Subcutaneous abdominal adipose tissue (tissue), 5 donors: ENCODE results near the gene PCDHA13.
"Not testable (repeated sequence)": the region's sequence is repeated elsewhere in the genome, so short reads cannot be mapped to it uniquely, and the experiment has no call there.

Source experiments
- H3K27ac ChIP-seq: one replicate; pipeline ENCODE4 v1.7.0; 2013; ENCODE audit warnings: low read depth, mild to moderate bottlenecking, inconsistent platforms, low read length, moderate library complexity
- H3K27me3 ChIP-seq, 5 donors: one replicate each; pipeline ENCODE4 v1.7.0; 2013; ENCODE audit warnings: low read length in 5 of 5, inconsistent platforms in 1 of 5; ENCODE audit not compliant: control insufficient read depth in 5 of 5, insufficient read depth in 4 of 5
- H3K36me3 ChIP-seq, 5 donors: one replicate each; pipeline ENCODE4 v1.7.0; 2013; ENCODE audit warnings: low read length in 5 of 5; ENCODE audit not compliant: control insufficient read depth in 5 of 5, insufficient read depth in 5 of 5
- H3K4me1 ChIP-seq, 5 donors: one replicate each; pipeline ENCODE4 v1.7.0; 2013; ENCODE audit warnings: low read length in 5 of 5, mild to moderate bottlenecking in 3 of 5, moderate library complexity in 1 of 5; ENCODE audit not compliant: control insufficient read depth in 5 of 5, insufficient read depth in 5 of 5
- H3K4me3 ChIP-seq, 5 donors: one replicate each; pipeline ENCODE4 v1.7.0; 2013; ENCODE audit warnings: low read length in 5 of 5, low read depth in 1 of 5
- H3K9ac ChIP-seq, 5 donors: one replicate each; pipeline ENCODE4 v1.7.0; 2013; ENCODE audit warnings: low read length in 5 of 5, mild to moderate bottlenecking in 4 of 5, moderate library complexity in 3 of 5
- H3K9me3 ChIP-seq, 5 donors: one replicate each; pipeline ENCODE4 v1.7.0; 2013; ENCODE audit warnings: low read length in 5 of 5; ENCODE audit not compliant: control insufficient read depth in 5 of 5
- donor health status: healthy.
- donor health status: healthy.
- donor health status: healthy.
- donor health status: healthy.
- donor health status: healthy.

PCDHA13 gene, protein sequence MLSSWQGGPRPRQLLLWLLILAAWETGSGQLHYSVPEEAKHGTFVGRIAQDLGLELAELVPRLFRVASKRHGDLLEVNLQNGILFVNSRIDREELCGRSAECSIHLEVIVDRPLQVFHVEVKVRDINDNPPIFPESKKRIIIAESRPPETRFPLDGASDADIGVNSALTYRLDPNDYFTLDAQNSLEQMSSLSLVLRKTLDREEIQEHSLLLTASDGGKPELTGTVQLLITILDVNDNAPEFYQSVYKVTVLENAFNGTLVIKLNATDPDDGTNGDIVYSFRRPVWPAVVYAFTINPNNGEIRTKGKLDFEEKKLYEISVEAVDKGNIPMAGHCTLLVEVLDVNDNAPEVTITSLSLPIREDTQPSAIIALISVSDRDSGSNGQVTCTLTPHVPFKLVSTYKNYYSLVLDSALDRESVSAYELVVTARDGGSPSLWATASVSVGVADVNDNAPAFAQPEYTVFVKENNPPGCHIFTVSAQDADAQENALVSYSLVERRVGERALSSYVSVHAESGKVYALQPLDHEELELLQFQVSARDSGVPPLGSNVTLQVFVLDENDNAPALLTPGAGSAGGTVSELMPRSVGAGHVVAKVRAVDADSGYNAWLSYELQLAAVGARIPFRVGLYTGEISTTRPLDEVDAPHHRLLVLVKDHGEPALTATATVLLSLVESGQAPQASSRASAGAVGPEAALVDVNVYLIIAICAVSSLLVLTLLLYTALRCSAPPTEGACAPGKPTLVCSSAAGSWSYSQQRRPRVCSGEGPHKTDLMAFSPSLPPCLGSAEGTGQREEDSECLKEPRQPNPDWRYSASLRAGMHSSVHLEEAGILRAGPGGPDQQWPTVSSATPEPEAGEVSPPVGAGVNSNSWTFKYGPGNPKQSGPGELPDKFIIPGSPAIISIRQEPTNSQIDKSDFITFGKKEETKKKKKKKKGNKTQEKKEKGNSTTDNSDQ

DNA sequence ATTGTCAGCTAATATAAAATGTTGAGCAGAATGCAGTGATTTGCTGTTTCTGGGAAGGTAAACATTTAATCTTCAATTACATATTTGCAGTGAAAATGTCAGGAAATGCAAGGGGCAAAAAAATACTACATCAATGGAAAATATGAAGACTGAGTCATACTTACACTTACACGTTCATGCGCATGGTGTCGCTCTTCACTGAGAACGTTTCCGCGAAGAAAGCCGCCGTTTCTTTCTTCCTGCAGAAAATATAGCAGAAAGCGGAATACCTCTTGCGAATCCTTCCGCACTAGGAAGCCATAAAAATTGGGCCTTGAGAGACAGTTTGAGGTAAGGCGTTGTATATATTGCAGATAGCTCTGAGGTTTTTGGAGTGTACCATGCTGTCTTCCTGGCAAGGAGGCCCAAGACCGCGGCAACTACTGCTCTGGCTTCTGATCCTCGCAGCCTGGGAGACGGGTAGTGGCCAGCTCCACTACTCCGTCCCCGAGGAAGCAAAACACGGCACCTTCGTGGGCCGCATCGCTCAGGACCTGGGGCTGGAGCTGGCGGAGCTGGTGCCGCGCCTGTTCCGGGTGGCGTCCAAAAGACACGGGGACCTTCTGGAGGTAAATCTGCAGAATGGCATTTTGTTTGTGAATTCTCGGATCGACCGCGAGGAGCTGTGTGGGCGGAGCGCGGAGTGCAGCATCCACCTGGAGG is at the start of gene PCDHA13:
TSS of gene PCDHA13 (plus strand) at position 236 of the 702 bp plus-strand sequence. CDS start at position 381, 145 bp downstream.
- no peaks in the 10 kb centered on the region for H3K36me3 ChIP-seq

DNA sequence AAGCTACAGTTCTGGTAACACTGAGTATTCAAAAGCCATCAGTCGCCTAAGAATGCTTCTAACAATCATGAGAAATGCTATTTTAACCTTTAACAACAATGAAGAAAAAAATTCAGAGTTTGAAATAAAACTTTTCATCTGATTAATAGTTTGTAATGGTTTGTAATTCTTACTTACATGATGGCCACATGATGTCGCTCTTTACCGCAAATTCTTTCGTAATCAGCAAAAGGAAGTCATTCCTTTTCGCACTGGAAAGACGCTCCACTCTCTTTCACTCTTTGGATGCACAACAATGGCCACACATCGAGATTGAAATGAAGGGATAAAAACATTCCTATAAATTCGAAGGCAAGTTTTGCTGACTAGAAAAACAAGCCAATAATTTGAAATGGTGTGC is 47.9 kb upstream of the PCDHA13 start, which contains the start of gene PCDHA7:
TSS of gene PCDHA7 (plus strand) at position 277 of the 400 bp plus-strand sequence. CDS start at position 392, 115 bp downstream.
- H3K27ac ChIP-seq = no peak within 1 kb of the TSS
- H3K36me3 ChIP-seq = no peaks in the 10 kb centered on the region
- H3K4me1 ChIP-seq = no peaks in the 10 kb centered on the region
- peaks cover 2 to 28% (median 23%) of the 10 kb centered on the region in 5 donors for H3K9me3 ChIP-seq
- no peak within 1 kb of the TSS for H3K9ac ChIP-seq
- H3K27me3 ChIP-seq = peaks cover 2 to 25% (median 7%) of the 10 kb centered on the region in 5 donors
- H3K4me3 ChIP-seq = peak within 1 kb of the TSS; percentile 4 to 54 (median 34)

More for the DNA sequence above, at the start of gene PCDHA13:
- Histone ChIP-seq H3K9ac (no peak within 1 kb of the TSS), H3K27me3 (peaks cover 0 to 13% (median 4%) of the 10 kb centered on the region in 5 donors), H3K4me1 (peaks cover 0 to 9% (median 0%) of the 10 kb centered on the region in 5 donors), H3K4me3 (peak within 1 kb of the TSS; percentile 27 to 69 (median 61)), H3K27ac (no peak within 1 kb of the TSS), H3K9me3 (peaks cover 2 to 30% (median 25%) of the 10 kb centered on the region in 5 donors)

DNA sequence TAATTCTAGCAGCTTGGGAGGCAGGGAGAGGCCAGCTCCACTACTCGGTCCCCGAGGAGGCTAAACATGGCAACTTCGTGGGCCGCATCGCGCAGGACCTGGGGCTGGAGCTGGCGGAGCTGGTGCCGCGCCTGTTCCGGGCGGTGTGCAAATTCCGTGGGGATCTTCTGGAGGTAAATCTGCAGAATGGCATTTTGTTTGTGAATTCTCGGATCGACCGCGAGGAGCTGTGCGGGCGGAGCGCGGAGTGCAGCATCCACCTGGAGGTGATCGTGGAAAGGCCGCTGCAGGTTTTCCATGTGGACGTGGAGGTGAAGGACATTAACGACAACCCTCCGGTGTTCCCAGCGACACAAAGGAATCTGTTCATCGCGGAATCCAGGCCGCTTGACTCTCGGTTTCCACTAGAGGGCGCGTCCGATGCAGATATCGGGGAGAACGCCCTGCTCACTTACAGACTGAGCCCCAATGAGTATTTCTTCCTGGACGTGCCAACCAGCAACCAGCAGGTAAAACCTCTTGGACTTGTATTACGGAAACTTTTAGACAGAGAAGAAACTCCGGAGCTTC is 47.4 kb upstream of the PCDHA13 start:
- not testable (repeated sequence) for H3K27ac ChIP-seq, H3K9ac ChIP-seq, H3K36me3 ChIP-seq, H3K4me1 ChIP-seq
- peaks cover 2 to 25% (median 22%) of the 10 kb centered on the region in 5 donors for H3K9me3 ChIP-seq
- peaks cover 2 to 23% (median 7%) of the 10 kb centered on the region in 5 donors for H3K27me3 ChIP-seq
- H3K4me3 ChIP-seq = peak overlapping the region; percentile 4 to 54 (median 34)

DNA sequence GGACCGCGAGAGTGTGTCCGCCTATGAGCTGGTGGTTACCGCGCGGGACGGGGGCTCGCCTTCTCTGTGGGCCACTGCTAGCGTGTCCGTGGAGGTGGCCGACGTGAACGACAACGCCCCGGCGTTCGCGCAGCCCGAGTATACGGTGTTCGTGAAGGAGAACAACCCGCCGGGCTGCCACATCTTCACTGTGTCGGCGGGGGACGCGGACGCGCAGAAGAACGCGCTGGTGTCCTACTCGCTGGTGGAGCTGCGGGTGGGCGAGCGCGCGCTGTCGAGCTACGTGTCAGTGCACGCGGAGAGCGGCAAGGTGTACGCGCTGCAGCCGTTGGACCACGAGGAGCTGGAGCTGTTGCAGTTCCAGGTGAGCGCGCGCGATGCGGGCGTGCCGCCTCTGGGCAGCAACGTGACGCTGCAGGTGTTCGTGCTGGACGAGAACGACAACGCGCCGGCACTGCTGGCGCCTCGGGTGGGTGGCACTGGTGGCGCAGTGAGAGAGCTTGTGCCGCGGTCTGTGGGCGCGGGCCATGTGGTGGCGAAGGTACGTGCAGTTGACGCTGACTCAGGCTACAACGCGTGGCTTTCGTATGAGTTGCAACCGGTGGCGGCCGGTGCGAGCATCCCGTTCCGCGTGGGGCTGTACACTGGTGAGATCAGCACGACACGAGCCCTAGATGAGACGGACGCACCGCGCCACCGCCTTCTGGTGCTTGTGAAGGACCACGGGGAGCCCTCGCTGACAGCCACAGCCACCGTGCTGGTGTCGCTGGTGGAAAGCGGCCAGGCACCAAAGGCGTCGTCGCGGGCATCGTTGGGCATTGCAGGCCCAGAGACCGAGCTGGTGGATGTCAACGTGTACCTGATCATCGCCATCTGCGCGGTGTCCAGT is 46.1 kb upstream of the PCDHA13 start:
- peaks cover 2 to 19% (median 7%) of the 10 kb centered on the region in 5 donors for H3K27me3 ChIP-seq
- H3K36me3 ChIP-seq = no peaks in the 10 kb centered on the region
- no peak overlapping the region for H3K9ac ChIP-seq
- no peaks in the 10 kb centered on the region for H3K4me1 ChIP-seq
- H3K9me3 ChIP-seq = peaks cover 5 to 18% (median 14%) of the 10 kb centered on the region in 5 donors
- H3K27ac ChIP-seq = no peak overlapping the region
- H3K4me3 ChIP-seq = peak overlapping the region in 1 of 5 donors; percentile 34

DNA sequence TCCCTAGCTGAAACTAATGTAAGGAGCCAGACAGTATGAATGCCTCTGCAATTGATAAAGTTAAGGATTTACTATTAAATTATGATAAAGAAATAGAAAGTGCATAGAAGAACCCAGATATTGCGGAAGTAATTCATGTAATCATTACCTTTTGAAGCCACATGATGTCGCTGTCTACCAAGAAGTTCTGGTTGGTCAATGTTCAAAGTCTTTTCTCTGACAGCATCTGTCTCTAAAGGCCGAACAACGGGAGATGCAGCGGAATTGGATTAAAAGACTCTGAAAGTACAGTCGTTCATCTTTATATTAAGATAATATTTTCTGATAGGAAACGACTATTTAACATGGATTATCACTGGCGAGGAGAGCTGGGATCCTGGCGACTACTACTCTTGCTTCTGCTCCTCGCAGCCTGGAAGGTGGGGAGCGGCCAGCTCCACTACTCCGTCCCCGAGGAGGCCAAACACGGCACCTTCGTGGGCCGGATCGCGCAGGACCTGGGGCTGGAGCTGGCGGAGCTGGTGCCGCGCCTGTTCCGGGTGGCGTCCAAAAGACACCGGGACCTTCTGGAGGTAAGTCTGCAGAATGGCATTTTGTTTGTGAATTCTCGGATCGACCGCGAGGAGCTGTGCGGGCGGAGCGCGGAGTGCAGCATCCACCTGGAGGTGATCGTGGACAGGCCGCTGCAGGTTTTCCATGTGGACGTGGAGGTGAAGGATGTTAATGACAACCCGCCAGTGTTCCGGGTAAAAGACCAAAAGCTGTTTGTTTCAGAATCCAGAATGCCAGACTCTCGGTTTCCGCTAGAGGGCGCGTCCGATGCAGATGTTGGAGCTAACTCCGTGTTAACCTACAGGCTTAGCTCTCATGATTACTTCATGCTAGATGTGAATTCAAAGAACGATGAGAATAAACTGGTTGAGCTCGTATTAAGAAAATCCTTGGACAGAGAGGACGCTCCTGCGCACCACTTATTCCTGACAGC is 40.7 kb upstream of the PCDHA13 start, which contains the start of gene PCDHA8:
TSS of gene PCDHA8 (plus strand) at position 210 of the 985 bp plus-strand sequence. CDS start at position 345, 135 bp downstream.
- H3K27me3 ChIP-seq = peaks cover 0 to 6% (median under 1%) of the 10 kb centered on the region in 5 donors
- H3K9me3 ChIP-seq = peaks cover 5 to 26% (median 16%) of the 10 kb centered on the region in 5 donors
- no peaks in the 10 kb centered on the region for H3K4me1 ChIP-seq
- H3K27ac ChIP-seq = no peak within 1 kb of the TSS
- H3K4me3 ChIP-seq = no peak within 1 kb of the TSS
- no peak within 1 kb of the TSS for H3K9ac ChIP-seq
- no peaks in the 10 kb centered on the region for H3K36me3 ChIP-seq

DNA sequence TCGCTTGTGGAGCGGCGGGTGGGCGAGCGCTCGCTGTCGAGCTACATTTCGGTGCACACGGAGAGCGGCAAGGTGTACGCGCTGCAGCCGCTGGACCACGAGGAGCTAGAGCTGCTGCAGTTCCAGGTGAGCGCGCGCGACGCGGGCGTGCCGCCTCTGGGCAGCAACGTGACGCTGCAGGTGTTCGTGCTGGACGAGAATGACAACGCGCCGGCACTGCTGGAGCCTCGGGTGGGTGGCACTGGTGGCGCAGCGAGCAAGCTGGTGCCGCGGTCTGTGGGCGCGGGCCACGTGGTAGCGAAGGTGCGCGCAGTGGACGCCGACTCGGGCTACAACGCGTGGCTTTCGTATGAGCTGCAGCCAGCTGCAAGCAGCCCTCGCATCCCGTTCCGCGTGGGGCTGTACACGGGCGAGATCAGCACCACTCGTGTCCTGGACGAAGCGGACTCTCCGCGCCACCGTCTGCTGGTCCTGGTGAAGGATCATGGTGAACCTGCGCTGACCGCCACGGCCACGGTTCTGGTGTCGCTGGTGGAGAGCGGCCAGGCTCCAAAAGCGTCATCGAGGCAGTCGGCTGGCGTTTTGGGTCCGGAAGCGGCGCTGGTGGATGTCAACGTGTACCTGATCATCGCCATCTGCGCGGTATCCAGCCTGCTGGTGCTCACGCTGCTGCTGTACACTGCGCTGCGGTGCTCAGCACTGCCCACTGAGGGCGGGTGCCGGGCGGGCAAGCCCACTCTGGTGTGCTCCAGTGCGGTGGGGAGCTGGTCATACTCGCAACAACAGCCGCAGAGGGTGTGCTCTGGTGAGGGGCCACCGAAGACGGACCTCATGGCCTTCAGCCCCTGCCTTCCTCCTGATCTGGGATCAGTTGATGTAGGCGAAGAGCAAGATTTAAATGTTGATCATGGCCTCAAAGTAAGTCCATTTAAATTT is 38.9 kb upstream of the PCDHA13 start:
- H3K27me3 ChIP-seq = peaks cover 0 to 2% (median 0%) of the 10 kb centered on the region in 5 donors
- peaks cover 5 to 24% (median 13%) of the 10 kb centered on the region in 5 donors for H3K9me3 ChIP-seq
- H3K36me3 ChIP-seq = no peaks in the 10 kb centered on the region
- H3K27ac ChIP-seq = no peak overlapping the region
- no peak overlapping the region for H3K9ac ChIP-seq
- no peak overlapping the region for H3K4me3 ChIP-seq
- H3K4me1 ChIP-seq = no peaks in the 10 kb centered on the region

DNA sequence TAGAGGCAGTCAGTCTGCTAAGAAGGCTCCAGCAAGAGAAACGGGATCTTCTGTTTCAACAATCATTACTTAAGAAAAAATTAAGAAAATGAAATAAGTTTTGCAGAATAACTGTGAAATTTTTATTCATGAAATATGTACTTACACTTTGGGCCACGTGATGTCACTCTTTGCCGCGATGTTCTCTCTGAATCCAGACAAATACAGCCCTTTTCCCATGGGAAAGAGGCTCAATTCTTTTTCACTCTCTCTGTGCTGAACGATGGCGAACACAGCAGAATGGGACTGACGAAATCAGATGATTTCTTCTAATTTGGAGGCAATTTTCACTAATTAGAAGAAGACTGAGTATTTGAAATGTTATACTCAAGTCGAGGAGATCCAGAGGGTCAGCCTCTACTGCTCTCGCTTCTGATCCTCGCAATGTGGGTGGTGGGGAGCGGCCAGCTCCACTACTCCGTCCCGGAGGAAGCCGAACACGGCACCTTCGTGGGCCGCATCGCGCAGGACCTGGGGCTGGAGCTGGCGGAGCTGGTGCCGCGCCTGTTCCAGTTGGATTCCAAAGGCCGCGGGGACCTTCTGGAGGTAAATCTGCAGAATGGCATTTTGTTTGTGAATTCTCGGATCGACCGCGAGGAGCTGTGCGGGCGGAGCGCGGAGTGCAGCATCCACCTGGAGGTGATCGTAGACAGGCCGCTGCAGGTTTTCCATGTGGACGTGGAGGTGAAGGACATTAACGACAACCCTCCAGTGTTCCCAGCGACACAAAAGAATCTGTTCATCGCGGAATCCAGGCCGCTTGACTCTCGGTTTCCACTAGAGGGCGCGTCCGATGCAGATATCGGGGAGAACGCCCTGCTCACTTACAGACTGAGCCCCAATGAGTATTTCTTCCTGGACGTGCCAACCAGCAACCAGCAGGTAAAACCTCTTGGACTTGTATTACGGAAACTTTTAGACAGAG is 33.5 kb upstream of the PCDHA13 start, which contains the start of gene PCDHA9:
TSS of gene PCDHA9 (plus strand) at position 244 of the 964 bp plus-strand sequence. CDS start at position 358, 114 bp downstream.
- not testable (repeated sequence) for H3K27me3 ChIP-seq

More for the DNA sequence above, 33.5 kb upstream of the PCDHA13 start, which contains the start of gene PCDHA9:
- H3K9me3 ChIP-seq = peaks cover under 1 to 19% (median 9%) of the 10 kb centered on the region in 5 donors
- not testable (repeated sequence) for H3K4me1 ChIP-seq, H3K27ac ChIP-seq, H3K36me3 ChIP-seq, H3K9ac ChIP-seq
- H3K4me3 ChIP-seq = peak within 1 kb of the TSS in 1 of 5 donors; percentile 42
